GM23338 (cell line): ENCODE measurements around the gene BANP. TPM values are rescaled to one million over a fixed set of nuclear protein-coding genes. Genes with fewer than 3 reads are reported as not detected.

Source experiments
- ATAC-seq: fragments of 200-7000 bp; cut with Tn5 transposase; 3 replicates; pipeline ENCODE4 v1.9.1; 2020
- DNase-seq: peaks from one replicate; pipeline ENCODE4 v3.0.0-alpha.2; 2015; ENCODE audit warnings: low spot score
- H2AFZ ChIP-seq: fragments of 200-600 bp; sonication (generic); 2 replicates; pipeline ENCODE4 v1.8.0; 2016; ENCODE audit warnings: antibody characterized with exemption, mild to moderate bottlenecking, moderate library complexity
- H3F3A ChIP-seq: fragments of 200-600 bp; sonication (generic); replicated peaks from 2 replicates; pipeline ENCODE4 v1.8.0; 2017; ENCODE audit warnings: antibody characterized with exemption, mixed run types, low read depth
- H3K27ac ChIP-seq: fragments of 200-600 bp; sonication (generic); 2 replicates; pipeline ENCODE4 v1.6.1; 2016; ENCODE audit warnings: low read depth
- H3K27me3 ChIP-seq: fragments of 200-600 bp; sonication (generic); 2 replicates; pipeline ENCODE4 v1.8.0; 2016; ENCODE audit warnings: mild to moderate bottlenecking, mixed run types, moderate library complexity; ENCODE audit not compliant: insufficient read depth
- H3K36me3 ChIP-seq: fragments of 200-600 bp; sonication (generic); 2 replicates; pipeline ENCODE4 v1.8.0; 2016; ENCODE audit warnings: mild to moderate bottlenecking; ENCODE audit not compliant: insufficient read depth
- H3K4me1 ChIP-seq: fragments of 200-600 bp; sonication (generic); 2 replicates; pipeline ENCODE4 v1.8.0; 2016; ENCODE audit warnings: mild to moderate bottlenecking, moderate library complexity; ENCODE audit not compliant: insufficient read depth
- H3K4me2 ChIP-seq: fragments of 200-600 bp; sonication (generic); 2 replicates; pipeline ENCODE4 v1.7.1; 2017; ENCODE audit warnings: mixed run types
- H3K4me3 ChIP-seq: fragments of 200-600 bp; sonication (generic); 2 replicates; pipeline ENCODE4 v1.6.1; 2016; ENCODE audit warnings: mixed run types
- H3K79me2 ChIP-seq: fragments of 200-600 bp; sonication (generic); replicated peaks from 2 replicates; pipeline ENCODE4 v1.8.0; 2017; ENCODE audit warnings: mild to moderate bottlenecking; ENCODE audit not compliant: insufficient read depth
- H3K9me2 ChIP-seq: fragments of 200-600 bp; sonication (generic); 2 replicates; pipeline ENCODE4 v1.8.0; 2017; ENCODE audit not compliant: insufficient read depth
- H4K20me1 ChIP-seq: fragments of 200-600 bp; sonication (generic); replicated peaks from 2 replicates; pipeline ENCODE4 v1.8.0; 2017; ENCODE audit warnings: mild to moderate bottlenecking; ENCODE audit not compliant: insufficient read depth
- H3K27ac Mint-ChIP-seq: 2 replicates; pipeline ENCODE4 v1.8.0; 2020; ENCODE audit warnings: inconsistent platforms, mild to moderate bottlenecking, moderate library complexity, mixed read lengths
- H3K27me3 Mint-ChIP-seq: 3 replicates; pipeline ENCODE4 v1.8.0; 2022; ENCODE audit warnings: low read depth, mild to moderate bottlenecking, moderate library complexity, mixed read lengths, inconsistent platforms; ENCODE audit not compliant: insufficient read depth, poor library complexity
- H3K36me3 Mint-ChIP-seq: 3 replicates; pipeline ENCODE4 v1.8.0; 2021; ENCODE audit warnings: low read depth, mild to moderate bottlenecking, inconsistent platforms, moderate library complexity, mixed read lengths
- H3K4me1 Mint-ChIP-seq: 3 replicates; pipeline ENCODE4 v1.8.0; 2020; ENCODE audit warnings: mild to moderate bottlenecking, inconsistent platforms, mixed read lengths
- H3K4me3 Mint-ChIP-seq: 3 replicates; pipeline ENCODE4 v1.8.0; 2021; ENCODE audit warnings: moderate library complexity, mild to moderate bottlenecking, inconsistent platforms, mixed read lengths
- H3K9me3 Mint-ChIP-seq: 3 replicates; pipeline ENCODE4 v1.8.0; 2020; ENCODE audit warnings: moderate library complexity, mild to moderate bottlenecking, inconsistent platforms, mixed read lengths
- CREB1 ChIP-seq: fragments of 250-450 bp; sonication (Bioruptor Pico); IDR thresholded peaks from 2 replicates; pipeline ENCODE4 v1.5.0; 2020; ENCODE audit warnings: low read depth, mild to moderate bottlenecking, moderate library complexity
- CTCF ChIP-seq, 2 experiments: fragments of 200-600 bp in 1 of 2; sonication (generic) in 1 of 2; conservative IDR thresholded peaks; 2 replicates each; pipeline versions ENCODE4 v1.5.1 to v1.6.1; 2016 to 2017; ENCODE audit warnings: antibody characterized with exemption in 2 of 2, low read depth in 2 of 2, mild to moderate bottlenecking in 2 of 2, moderate library complexity in 1 of 2
- EZH2 ChIP-seq: fragments of 200-600 bp; sonication (generic); IDR thresholded peaks from one replicate; pipeline ENCODE4 v1.8.0; 2017; ENCODE audit warnings: antibody characterized with exemption, mild to moderate bottlenecking, low read depth; ENCODE audit not compliant: unreplicated experiment
- EZH2phosphoT487 ChIP-seq: fragments of 200-600 bp; sonication (generic); IDR thresholded peaks from one replicate; pipeline ENCODE4 v1.8.1; 2018; ENCODE audit warnings: antibody characterized with exemption; ENCODE audit not compliant: unreplicated experiment
- JUNB ChIP-seq: IDR thresholded peaks from one replicate; pipeline ENCODE4 v1.6.1; 2016; ENCODE audit warnings: antibody characterized with exemption; ENCODE audit not compliant: unreplicated experiment
- NANOG ChIP-seq: IDR thresholded peaks from 2 replicates; pipeline ENCODE4 v1.6.1; 2016; ENCODE audit warnings: antibody characterized with exemption, borderline replicate concordance
- POLR2AphosphoS5 ChIP-seq: IDR thresholded peaks from 2 replicates; pipeline ENCODE4 v1.6.1; 2016; ENCODE audit warnings: antibody characterized with exemption, low read depth
- REST ChIP-seq: IDR thresholded peaks from one replicate; pipeline ENCODE4 v1.6.1; 2018; ENCODE audit warnings: antibody characterized with exemption; ENCODE audit not compliant: unreplicated experiment
- STAT1 ChIP-seq: IDR thresholded peaks from one replicate; pipeline ENCODE4 v1.6.1; 2016; ENCODE audit warnings: antibody characterized with exemption; ENCODE audit not compliant: unreplicated experiment
- ZNF114 ChIP-seq: fragments of 250-450 bp; sonication (Bioruptor Pico); IDR thresholded peaks from 2 replicates; pipeline ENCODE4 v1.5.0; 2020; ENCODE audit warnings: mild to moderate bottlenecking, moderate library complexity
- ZNF331 ChIP-seq: fragments of 250-450 bp; sonication (Bioruptor Pico); IDR thresholded peaks from 2 replicates; pipeline ENCODE4 v1.5.0; 2020; ENCODE audit warnings: low read depth, mild to moderate bottlenecking, moderate library complexity
- polyA plus RNA-seq: library from polyadenylated mRNA; unstranded; fragments of >200 nt; fragmentation: Nextera tagmentation; extraction: Ambion mirVana; gene quantifications from 2 replicates; pipeline ENCODE4 v1.2.1, GENCODE V29; 2016
- total RNA-seq: library from RNA; depleted of rRNA; stranded (reverse); fragments of >200 nt; shearing (Covaris generic); gene quantifications from 2 replicates; pipeline ENCODE4 v1.2.3, GENCODE V29; 2014
- TF ChIP-seq, protein P1 (sequence below): fragments of 250-450 bp; sonication (Bioruptor Pico); IDR thresholded peaks from 2 replicates; pipeline ENCODE4 v1.5.0; 2020; ENCODE audit warnings: mild to moderate bottlenecking, moderate library complexity
- TF ChIP-seq, protein P2 (sequence below): IDR thresholded peaks from 2 replicates; pipeline ENCODE4 v1.6.1; 2016; ENCODE audit warnings: antibody characterized with exemption

The BANP gene
- total and polyA plus RNA-seq, 2 experiments from 2014 or later = 22.3 to 48.0 TPM

- H3K27me3 ChIP-seq = no peaks in the 10 kb centered on the region
- H3K36me3 ChIP-seq = no peaks in the 10 kb centered on the region
- ATAC-seq = no peak
- no peak overlapping the region for H3K4me2 ChIP-seq
- peaks cover 19% of the 10 kb centered on the region for H3K27me3 Mint-ChIP-seq
- TF ChIP-seq ZNF114 (CRISPR knock-in tag) (no peak), POLR2AphosphoS5 (no peak), STAT1 (no peak), EZH2phosphoT487 (no peak), JUNB (no peak), CTCF (conservative IDR thresholded peaks at IDR 0.05; ENCODE audit: low read depth in 2 of 2) (no peak), REST (no peak), EZH2 (no peak), CREB1 (CRISPR knock-in tag) (no peak), ZNF331 (CRISPR knock-in tag) (no peak), NANOG (no peak)
- TF ChIP-seq, protein P1, sequence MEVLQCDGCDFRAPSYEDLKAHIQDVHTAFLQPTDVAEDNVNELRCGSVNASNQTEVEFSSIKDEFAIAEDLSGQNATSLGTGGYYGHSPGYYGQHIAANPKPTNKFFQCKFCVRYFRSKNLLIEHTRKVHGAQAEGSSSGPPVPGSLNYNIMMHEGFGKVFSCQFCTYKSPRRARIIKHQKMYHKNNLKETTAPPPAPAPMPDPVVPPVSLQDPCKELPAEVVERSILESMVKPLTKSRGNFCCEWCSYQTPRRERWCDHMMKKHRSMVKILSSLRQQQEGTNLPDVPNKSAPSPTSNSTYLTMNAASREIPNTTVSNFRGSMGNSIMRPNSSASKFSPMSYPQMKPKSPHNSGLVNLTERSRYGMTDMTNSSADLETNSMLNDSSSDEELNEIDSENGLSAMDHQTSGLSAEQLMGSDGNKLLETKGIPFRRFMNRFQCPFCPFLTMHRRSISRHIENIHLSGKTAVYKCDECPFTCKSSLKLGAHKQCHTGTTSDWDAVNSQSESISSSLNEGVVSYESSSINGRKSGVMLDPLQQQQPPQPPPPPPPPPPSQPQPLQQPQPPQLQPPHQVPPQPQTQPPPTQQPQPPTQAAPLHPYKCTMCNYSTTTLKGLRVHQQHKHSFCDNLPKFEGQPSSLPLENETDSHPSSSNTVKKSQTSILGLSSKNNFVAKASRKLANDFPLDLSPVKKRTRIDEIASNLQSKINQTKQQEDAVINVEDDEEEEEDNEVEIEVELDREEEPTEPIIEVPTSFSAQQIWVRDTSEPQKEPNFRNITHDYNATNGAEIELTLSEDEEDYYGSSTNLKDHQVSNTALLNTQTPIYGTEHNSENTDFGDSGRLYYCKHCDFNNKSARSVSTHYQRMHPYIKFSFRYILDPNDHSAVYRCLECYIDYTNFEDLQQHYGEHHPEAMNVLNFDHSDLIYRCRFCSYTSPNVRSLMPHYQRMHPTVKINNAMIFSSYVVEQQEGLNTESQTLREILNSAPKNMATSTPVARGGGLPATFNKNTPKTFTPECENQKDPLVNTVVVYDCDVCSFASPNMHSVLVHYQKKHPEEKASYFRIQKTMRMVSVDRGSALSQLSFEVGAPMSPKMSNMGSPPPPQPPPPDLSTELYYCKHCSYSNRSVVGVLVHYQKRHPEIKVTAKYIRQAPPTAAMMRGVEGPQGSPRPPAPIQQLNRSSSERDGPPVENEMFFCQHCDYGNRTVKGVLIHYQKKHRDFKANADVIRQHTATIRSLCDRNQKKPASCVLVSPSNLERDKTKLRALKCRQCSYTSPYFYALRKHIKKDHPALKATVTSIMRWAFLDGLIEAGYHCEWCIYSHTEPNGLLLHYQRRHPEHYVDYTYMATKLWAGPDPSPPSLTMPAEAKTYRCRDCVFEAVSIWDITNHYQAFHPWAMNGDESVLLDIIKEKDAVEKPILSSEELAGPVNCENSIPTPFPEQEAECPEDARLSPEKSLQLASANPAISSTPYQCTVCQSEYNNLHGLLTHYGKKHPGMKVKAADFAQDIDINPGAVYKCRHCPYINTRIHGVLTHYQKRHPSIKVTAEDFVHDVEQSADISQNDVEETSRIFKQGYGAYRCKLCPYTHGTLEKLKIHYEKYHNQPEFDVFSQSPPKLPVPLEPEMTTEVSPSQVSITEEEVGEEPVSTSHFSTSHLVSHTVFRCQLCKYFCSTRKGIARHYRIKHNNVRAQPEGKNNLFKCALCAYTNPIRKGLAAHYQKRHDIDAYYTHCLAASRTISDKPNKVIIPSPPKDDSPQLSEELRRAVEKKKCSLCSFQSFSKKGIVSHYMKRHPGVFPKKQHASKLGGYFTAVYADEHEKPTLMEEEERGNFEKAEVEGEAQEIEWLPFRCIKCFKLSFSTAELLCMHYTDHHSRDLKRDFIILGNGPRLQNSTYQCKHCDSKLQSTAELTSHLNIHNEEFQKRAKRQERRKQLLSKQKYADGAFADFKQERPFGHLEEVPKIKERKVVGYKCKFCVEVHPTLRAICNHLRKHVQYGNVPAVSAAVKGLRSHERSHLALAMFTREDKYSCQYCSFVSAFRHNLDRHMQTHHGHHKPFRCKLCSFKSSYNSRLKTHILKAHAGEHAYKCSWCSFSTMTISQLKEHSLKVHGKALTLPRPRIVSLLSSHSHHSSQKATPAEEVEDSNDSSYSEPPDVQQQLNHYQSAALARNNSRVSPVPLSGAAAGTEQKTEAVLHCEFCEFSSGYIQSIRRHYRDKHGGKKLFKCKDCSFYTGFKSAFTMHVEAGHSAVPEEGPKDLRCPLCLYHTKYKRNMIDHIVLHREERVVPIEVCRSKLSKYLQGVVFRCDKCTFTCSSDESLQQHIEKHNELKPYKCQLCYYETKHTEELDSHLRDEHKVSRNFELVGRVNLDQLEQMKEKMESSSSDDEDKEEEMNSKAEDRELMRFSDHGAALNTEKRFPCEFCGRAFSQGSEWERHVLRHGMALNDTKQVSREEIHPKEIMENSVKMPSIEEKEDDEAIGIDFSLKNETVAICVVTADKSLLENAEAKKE (CRISPR knock-in tag) = no peak
- TF ChIP-seq, protein P2, sequence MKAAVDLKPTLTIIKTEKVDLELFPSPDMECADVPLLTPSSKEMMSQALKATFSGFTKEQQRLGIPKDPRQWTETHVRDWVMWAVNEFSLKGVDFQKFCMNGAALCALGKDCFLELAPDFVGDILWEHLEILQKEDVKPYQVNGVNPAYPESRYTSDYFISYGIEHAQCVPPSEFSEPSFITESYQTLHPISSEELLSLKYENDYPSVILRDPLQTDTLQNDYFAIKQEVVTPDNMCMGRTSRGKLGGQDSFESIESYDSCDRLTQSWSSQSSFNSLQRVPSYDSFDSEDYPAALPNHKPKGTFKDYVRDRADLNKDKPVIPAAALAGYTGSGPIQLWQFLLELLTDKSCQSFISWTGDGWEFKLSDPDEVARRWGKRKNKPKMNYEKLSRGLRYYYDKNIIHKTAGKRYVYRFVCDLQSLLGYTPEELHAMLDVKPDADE = no peak
- no peak overlapping the region for H3K27ac ChIP-seq
- H3K36me3 Mint-ChIP-seq = peaks cover 23% of the 10 kb centered on the region
- H2AFZ ChIP-seq = no peak overlapping the region
- no peaks in the 10 kb centered on the region for H3K9me3 Mint-ChIP-seq
- no peak overlapping the region for H3K27ac Mint-ChIP-seq
- no peak overlapping the region for H3K4me3 Mint-ChIP-seq
- peaks cover 2% of the 10 kb centered on the region; the same call in 1 of the 2 replicates for H3K79me2 ChIP-seq
- no peaks in the 10 kb centered on the region for H3F3A ChIP-seq
- H3K4me1 Mint-ChIP-seq = peaks cover 23% of the 10 kb centered on the region; the same call in 2 of the 3 replicates
- no peaks in the 10 kb centered on the region for H4K20me1 ChIP-seq
- DNase-seq = no peak
- H3K4me1 ChIP-seq = no peaks in the 10 kb centered on the region
- H3K4me3 ChIP-seq = no peak overlapping the region
- no peaks in the 10 kb centered on the region for H3K9me2 ChIP-seq
Observed at GRCh38 chr16:88017587-88018101, 66.4 kb downstream of the BANP start.
